Measurements from ENCODE around the gene FUT9. TPM values are rescaled to one million over a fixed set of nuclear protein-coding genes. Genes with fewer than 3 reads are reported as not detected.

FUT9 gene
- polyA plus RNA-seq, 3 donors, result not detected

DNA sequence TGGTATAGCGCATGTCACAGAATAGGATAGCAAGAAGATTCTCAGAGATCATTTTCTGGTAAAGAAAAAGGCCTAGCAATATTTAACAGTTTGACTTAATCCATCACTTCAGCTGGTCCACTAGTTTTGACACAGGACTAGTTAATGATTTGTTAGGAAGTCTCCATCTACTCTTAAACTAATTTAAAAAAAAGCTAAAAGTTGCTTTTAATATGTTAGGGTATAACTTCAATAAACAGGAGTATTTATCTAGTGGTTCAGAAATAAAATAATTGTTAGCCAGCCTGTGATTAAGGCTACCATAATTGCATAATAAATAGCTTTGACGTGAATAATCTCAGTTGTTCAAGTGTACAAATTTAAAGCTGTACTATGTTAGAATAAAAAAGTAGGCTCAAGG, 195.6 kb downstream of the FUT9 start:
- Histone ChIP-seq H3K27me3 (ENCODE audit: control insufficient read depth in 2 of 2, insufficient read depth in 2 of 2, low read length in 2 of 2) (no peaks in the 10 kb centered on the region), H3K9ac (ENCODE audit: insufficient read depth, low read length, poor library complexity, severe bottlenecking) (no peak overlapping the region), H3K4me3 (replicated peaks in 1 of 3; ENCODE audit: low read depth in 2 of 3, low read length in 3 of 3) (no peak overlapping the region), H3K4me1 (ENCODE audit: control insufficient read depth in 1 of 2, insufficient read depth in 2 of 2, low read length in 2 of 2) (no peaks in the 10 kb centered on the region), H3K27ac (ENCODE audit: low read depth in 1 of 2, low read length in 2 of 2) (no peak overlapping the region), H2AFZ (ENCODE audit: insufficient read depth, low read depth, low read length, poor library complexity, severe bottlenecking) (no peak overlapping the region), H3K36me3 (replicated peaks in 1 of 2; ENCODE audit: control insufficient read depth in 1 of 2, insufficient read depth in 2 of 2, low read length in 2 of 2) (no peaks in the 10 kb centered on the region), H4K20me1 (ENCODE audit: insufficient read depth, low read length) (no peaks in the 10 kb centered on the region), H3K4me2 (replicated peaks; ENCODE audit: extremely low read depth, low read length, poor library complexity, severe bottlenecking) (no peak overlapping the region), H3K79me2 (ENCODE audit: insufficient read depth, low read length) (no peaks in the 10 kb centered on the region), H3K9me3 (replicated peaks in 1 of 2; ENCODE audit: control insufficient read depth in 1 of 2, insufficient read depth in 1 of 2, low read length in 2 of 2) (no peaks in the 10 kb centered on the region)
- H3K36me3 Mint-ChIP-seq, result no peaks in the 10 kb centered on the region
- no peak overlapping the region for H3K27ac Mint-ChIP-seq
- TF ChIP-seq, protein P1, sequence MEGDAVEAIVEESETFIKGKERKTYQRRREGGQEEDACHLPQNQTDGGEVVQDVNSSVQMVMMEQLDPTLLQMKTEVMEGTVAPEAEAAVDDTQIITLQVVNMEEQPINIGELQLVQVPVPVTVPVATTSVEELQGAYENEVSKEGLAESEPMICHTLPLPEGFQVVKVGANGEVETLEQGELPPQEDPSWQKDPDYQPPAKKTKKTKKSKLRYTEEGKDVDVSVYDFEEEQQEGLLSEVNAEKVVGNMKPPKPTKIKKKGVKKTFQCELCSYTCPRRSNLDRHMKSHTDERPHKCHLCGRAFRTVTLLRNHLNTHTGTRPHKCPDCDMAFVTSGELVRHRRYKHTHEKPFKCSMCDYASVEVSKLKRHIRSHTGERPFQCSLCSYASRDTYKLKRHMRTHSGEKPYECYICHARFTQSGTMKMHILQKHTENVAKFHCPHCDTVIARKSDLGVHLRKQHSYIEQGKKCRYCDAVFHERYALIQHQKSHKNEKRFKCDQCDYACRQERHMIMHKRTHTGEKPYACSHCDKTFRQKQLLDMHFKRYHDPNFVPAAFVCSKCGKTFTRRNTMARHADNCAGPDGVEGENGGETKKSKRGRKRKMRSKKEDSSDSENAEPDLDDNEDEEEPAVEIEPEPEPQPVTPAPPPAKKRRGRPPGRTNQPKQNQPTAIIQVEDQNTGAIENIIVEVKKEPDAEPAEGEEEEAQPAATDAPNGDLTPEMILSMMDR (IDR thresholded peaks at IDR 0.05), result no peak
- intact Hi-C loops (cut with micrococcal nuclease), result no loop called here
- no peaks in the 10 kb centered on the region for H3K4me1 Mint-ChIP-seq
- H3K9me3 Mint-ChIP-seq, result peaks cover 0 to 2% (median 0%) of the 10 kb centered on the region in 7 donors
- no peak overlapping the region for H3K4me3 Mint-ChIP-seq
- no peaks in the 10 kb centered on the region for H3K27me3 Mint-ChIP-seq (ENCODE audit: low read depth in 3 of 3)
- DNase-seq, result no peak
- no CpG with 5 or more reads among the region's 2 CpGs for WGBS (ENCODE audit: insufficient coverage)

DNA sequence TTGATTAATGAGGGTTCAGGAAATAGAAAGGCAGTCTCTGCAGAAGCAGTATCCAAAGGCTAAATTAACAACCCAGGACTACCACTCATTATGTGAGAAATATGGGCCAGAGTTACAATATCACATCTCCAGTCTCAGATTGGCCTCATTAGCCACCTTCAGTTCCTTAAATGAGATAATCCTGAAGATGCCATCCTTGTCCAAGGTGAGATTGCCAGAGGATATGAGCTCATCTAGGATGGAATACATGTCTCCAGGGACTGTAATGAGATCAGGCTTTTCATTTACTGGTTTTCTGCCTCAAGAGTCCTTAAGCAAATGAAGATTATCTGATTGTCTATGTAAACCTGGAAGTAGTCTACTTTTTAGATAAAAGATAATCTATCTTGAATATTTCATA, 196.3 kb downstream of the FUT9 start:
- no peak overlapping the region for H3K27ac Mint-ChIP-seq
- no peaks in the 10 kb centered on the region for H3K4me1 Mint-ChIP-seq
- Histone ChIP-seq H3K9ac (ENCODE audit: insufficient read depth, low read length, poor library complexity, severe bottlenecking) (no peak overlapping the region), H3K79me2 (ENCODE audit: insufficient read depth, low read length) (no peaks in the 10 kb centered on the region), H3K9me3 (replicated peaks in 1 of 2; ENCODE audit: control insufficient read depth in 1 of 2, insufficient read depth in 1 of 2, low read length in 2 of 2) (no peaks in the 10 kb centered on the region), H3K4me2 (replicated peaks; ENCODE audit: extremely low read depth, low read length, poor library complexity, severe bottlenecking) (no peak overlapping the region), H3K27me3 (ENCODE audit: control insufficient read depth in 2 of 2, insufficient read depth in 2 of 2, low read length in 2 of 2) (no peaks in the 10 kb centered on the region), H3K4me1 (ENCODE audit: control insufficient read depth in 1 of 2, insufficient read depth in 2 of 2, low read length in 2 of 2) (no peaks in the 10 kb centered on the region), H3K4me3 (replicated peaks in 1 of 3; ENCODE audit: low read depth in 2 of 3, low read length in 3 of 3) (no peak overlapping the region), H2AFZ (ENCODE audit: insufficient read depth, low read depth, low read length, poor library complexity, severe bottlenecking) (no peak overlapping the region), H3K36me3 (replicated peaks in 1 of 2; ENCODE audit: control insufficient read depth in 1 of 2, insufficient read depth in 2 of 2, low read length in 2 of 2) (no peaks in the 10 kb centered on the region), H3K27ac (ENCODE audit: low read depth in 1 of 2, low read length in 2 of 2) (no peak overlapping the region), H4K20me1 (ENCODE audit: insufficient read depth, low read length) (no peaks in the 10 kb centered on the region)
- no peaks in the 10 kb centered on the region for H3K36me3 Mint-ChIP-seq
- no peaks in the 10 kb centered on the region for H3K27me3 Mint-ChIP-seq (ENCODE audit: low read depth in 3 of 3)
- no peaks in the 10 kb centered on the region for H3K9me3 Mint-ChIP-seq
- no peak overlapping the region for H3K4me3 Mint-ChIP-seq
- TF ChIP-seq, protein P1 (IDR thresholded peaks at IDR 0.05), result no peak
- intact Hi-C loops (cut with micrococcal nuclease), result no loop called here
- DNase-seq, result no peak

Measured in CD14-positive monocyte (primary cell).